COLO829 (cell line): ENCODE measurements around the gene SYNJ1.
"Not testable (repeated sequence)": the region's sequence is repeated elsewhere in the genome, so short reads cannot be mapped to it uniquely, and the experiment has no call there.

Experiments used
- DNase-seq: peaks from one replicate; pipeline ENCODE4 v3.0.0; 2012; ENCODE audit warnings: low spot score

Gene SYNJ1

DNA sequence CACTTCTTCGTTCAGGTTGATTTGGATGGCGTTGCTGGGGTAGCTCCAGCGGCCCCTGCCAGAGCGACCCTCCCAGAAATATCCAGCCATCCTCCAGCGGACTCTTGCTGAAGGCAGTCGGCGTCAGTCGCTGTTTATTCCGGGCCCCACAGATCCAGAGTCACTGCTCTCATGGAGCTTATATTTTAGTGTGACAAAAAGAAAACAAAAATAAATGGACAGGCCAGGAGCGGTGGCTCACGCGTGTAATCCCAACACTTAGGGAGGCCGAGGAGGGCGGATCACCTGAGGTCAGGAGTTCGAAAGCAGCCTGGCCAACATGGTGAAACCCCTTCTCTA is 114.8 kb downstream of the SYNJ1 start:
- DNase-seq = no peak

DNA sequence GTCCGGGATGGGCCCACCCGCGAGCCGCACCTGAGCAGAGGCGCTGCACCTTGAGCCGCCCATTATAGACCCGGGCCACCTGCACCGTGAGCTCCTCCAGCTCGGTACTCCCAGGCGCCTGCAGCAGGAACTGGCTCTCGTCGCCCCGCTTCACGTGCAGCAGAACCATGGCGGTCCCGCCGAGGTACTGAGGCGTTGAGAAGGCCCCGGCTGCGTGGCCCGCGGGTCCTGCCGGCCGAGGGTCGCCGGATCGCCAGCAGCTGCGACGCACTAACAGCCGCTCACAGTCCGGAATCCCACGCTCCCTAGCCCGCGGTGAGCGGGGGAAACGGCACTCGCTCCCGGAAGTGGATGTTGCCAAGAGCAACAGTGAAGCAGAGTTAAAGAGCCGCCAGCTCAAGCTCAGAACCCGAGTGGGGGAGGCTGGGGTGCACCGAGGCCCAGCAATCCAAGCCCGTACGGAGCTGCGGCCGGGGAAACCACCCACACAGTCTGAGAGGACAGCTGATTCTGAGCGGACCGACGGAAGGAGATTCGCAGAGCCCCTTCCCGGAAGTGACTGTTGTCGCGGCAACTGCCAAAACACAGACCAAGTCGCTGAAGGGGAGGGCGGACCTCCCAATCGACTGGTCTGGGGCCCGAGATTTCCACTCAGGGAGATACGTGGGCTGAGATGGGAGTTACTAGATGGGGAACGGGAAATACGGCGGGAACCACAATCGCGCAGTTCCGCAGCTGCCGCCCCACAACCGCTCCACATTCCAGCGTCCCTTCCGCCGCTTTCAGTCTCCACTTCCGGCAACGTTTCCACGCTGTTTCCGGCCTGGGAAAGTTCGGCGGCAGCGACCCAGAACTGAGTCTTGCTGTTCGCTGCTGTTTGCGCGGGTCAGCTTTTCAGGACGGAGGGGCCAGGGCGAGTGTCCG is 115.5 kb downstream of the SYNJ1 start, which contains the start of gene CFAP298:
Gene CFAP298, minus strand, starts transcription at position 303 of the 924 bp plus-strand sequence. Its CDS starts 134 bp downstream, at position 169.
- peak; percentile 87 for DNase-seq

DNA sequence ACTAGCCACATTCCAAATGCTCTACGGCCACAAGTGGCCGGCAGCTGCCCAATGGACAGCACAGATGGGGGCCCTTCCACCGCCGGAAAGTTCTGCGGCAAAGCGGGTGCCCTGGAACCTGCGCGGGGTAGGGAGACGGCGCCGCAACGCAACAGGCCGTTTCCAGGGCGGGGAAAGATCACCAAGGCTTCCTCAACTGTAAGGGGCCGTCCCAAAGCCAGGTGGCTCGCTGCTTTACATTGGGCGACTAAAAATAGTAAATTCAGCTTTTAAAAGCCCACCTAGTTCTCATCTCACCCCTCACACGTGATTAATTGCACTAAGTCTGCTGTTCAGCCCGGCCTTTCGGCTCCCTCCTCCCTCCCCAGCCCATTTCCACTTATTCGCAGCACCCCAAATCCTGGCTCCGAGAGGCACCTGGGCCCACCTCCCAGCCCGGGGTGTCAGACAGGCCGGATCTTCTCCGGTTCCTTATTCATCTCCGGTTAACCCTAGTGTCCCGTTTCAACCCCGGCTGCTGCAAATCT is 116.3 kb downstream of the SYNJ1 start:
- peak; percentile 25 for DNase-seq

DNA sequence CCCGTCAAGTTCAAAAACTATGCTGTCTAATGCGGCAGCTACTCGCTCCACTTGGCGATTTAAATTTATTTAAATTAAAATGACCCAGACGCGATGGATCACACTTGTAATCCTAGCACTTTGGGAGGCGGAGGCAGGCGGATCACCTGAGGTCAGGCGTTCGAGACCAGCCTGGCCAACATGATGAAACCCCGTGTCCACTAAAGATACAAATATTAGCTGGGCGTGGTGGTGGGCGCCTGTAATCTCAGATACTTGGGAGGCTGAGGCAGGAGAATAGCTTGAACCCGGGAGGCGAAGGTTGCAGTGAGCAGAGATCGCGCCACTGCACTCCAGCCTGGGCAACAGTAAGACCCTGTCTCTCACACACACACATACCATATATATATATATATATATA is 116.9 kb downstream of the SYNJ1 start:
- not testable (repeated sequence) for DNase-seq

DNA sequence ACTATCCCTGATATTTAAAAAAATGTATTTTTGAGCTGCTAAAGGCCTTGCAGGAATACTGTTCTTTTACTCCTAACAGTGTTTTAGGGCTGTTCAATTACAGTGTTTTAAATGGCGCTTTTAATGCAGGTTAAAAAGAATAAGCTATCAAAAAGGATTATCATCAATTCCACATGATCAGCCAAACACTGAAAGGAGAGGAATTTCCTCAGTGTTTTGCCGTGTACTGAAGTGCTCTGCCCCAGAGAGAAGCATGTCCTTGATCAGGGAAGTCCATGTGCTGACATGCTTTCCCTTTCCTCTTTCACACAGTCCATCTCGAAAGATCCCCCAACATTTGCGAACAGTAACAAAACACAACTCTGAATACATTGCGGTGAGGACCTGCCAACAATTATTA is 119.0 kb downstream of the SYNJ1 start:
- no peak for DNase-seq

DNA sequence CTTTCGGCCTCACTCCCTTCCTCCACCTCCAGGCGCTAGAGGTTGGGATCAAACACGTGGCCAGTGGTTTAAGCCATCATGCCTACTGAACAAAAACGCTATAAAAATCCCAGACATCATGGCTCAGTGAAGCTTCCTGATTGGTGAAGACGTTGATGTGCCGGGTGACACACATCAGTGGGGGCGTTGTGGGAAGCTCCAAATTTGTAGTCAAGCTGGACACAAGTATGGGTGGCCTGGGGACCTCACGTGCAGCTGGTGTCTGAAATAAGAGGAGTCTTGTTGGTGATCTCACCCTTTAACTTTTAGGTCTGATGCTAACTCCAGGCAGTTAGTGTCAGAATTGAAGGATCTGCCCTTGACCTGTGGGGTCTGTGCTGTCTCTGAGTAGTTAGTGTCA is 122.3 kb downstream of the SYNJ1 start:
- no peak for DNase-seq

DNA sequence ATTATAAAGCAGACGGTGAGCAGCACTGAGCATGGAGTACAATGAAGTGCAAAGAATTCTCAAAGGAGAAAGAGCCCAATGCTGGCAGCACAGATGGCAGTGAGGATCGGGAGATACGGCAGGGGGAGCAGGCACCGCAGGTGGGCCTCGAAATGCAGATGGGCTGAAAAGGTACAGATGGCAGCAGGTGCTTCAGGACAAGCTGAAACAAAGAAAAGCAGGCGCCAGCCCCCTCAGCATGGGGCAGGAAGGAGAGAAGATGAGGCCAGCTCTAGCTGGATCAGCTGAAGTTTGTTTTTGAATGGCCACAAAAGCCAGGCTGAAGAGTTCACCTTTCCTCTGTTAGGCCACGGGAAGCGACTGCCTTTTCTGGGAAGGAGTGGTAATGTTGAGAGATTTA is 123.3 kb downstream of the SYNJ1 start:
- no peak for DNase-seq

DNA sequence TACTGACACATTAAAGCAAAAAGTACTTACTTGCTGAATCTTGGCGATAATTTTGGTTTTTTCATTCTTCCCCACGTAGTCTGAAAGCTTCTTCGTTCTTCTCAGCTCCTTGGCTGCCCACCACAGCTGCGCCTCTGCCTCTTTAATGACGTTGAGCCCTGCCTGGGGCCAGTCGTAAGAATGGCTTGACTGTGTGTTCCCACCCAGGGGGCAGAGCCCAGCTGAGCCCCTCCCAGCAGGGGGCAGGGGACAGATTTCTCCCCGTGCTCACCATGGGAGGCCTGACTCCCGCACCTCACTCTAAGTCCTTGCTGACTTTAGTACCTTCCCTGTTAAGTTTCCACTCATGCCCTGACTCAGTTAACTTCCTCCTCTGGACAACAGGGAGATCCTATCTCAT is 124.7 kb downstream of the SYNJ1 start:
- DNase-seq = no peak

DNA sequence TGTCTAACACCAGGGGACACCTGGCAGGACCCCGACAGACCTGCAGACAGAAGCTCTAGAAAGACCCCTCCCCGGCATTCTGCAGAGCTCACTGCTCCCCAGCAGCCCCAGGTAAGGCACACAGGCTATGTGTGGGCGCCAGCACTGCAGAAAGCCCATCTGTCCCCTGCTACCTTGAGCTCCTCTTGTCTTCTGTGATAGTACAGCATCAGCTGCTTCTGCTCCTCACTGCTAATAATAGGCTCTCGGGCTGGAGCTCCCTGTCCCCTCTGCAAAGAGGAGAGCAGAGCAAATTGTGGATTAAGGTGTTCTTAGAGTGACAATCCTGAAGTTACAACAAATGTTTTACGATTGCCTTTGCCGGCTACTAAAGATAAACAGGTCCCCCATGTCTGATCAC is 125.7 kb downstream of the SYNJ1 start:
- DNase-seq = no peak

DNA sequence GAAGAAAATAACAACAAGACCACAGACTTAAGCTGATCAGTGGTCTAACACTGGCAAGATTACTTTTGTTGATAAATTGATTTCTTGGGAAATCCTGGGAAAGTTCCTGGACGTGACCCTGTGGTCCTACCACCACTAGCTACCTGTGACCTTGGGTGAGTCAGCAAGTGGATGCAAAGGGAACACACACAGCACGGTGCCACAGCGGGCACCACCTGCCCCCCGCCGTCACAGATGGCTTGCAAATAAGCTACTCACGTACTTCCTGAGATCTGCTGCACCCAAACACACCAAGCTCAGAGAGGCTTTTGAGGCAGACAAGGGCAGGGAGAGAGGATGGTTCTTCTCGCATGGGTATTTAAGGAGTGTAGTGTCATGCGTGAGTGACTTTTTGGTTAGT is 128.3 kb downstream of the SYNJ1 start:
- no peak for DNase-seq

DNA sequence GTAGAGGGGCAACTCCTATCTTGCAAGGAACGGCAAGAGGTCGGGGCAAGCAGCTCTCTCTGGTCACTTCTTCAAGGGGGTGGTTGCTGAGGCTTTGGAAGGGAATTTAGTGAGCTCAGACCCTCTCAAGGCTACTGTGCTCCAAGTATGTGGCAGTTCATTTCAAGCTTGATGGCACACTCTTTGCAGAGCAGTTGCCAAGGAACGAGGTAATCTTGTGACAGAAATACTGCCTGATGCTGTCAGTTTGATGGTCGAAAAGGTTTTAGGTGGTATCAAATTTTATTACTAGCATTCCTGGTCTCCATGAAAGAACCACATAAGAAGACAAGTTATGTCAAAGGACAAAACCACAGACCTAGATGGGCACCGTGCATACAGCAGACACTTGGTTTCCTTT is 128.7 kb downstream of the SYNJ1 start:
- no peak for DNase-seq

DNA sequence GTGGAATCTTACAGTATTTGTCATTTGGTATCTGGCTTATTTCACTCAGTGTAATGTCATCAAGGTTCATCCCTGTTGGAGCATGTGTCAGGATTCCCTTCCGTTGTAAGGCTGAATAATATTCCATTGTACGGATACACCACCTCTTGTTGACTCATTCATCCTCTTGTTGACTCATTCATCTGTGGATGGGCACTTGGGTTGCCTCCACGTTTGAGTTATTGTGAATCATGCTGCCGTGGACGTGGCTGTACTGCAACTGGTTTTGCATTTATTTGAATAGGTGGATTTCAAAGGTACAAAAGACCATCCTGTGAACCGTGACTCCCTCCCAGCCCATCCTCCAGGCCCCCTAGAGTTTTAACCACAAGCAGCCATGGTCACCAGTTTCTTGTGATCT is 130.6 kb downstream of the SYNJ1 start:
- peak; percentile 71 for DNase-seq

DNA sequence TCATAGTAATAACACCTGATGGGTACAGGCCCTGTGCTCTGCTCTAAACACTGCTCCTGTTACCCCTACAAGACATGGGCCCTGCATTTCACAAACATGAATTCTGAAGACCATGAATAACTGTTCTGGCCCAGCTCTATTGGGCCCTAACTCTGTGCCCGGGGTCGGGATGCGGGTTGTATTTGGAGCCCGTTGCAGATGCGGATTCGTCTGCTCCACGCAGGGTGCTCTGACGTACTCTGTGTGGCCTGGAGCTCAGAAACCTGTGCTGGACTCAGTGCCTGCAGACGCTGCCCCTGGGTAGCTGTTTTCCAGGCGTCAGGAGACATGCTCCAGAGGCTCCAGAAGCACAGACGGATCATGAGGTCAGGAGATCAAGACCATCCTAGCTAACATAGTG is 132.4 kb downstream of the SYNJ1 start:
- DNase-seq = no peak

DNA sequence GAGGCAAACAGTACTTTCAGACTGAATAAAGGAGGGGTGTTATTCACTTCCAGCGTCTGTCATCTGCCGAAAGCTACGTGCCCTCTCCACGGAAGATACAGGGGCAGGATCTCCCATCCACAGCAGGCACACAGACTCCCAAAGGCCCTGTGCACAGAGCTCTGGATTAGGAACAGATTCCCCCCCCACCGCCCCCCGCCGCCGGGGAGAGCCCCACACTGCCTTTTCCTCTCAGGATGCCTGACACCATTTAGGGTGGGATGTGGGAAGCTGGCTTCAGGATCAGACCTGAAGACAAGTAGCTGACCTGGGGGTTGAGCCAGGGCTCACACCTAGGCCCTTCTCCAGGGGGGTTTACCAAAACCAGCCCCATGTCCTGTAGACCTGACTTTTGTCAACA is 134.1 kb downstream of the SYNJ1 start:
- DNase-seq = no peak

DNA sequence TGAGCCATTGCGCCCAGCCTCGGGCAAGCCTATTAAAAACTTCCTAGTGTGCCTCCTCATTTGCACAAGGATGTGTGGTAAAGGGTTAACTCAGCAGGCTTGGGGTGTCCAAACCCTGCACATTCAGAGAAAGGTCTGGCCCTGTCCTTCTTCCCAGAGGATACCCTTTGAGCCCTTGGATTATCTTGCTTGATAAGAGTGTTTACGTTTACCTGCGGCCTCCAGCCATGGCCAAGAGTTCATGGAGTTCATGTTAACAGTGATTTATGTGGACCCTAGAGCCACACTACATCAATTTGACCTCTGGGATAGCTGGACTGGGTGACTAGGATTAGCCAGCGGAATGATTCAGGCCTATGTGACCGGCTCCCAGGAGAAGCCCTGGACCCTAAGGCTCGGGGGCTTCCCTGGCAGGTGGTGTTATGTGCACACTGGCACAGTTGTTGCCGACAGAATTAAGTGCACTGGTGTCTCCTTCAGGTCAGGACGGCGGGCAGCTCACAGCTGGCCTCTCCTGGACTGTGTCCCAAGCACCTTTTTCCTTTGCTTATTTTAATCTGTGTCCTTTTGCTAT is 134.8 kb downstream of the SYNJ1 start:
- DNase-seq = no peak

DNA sequence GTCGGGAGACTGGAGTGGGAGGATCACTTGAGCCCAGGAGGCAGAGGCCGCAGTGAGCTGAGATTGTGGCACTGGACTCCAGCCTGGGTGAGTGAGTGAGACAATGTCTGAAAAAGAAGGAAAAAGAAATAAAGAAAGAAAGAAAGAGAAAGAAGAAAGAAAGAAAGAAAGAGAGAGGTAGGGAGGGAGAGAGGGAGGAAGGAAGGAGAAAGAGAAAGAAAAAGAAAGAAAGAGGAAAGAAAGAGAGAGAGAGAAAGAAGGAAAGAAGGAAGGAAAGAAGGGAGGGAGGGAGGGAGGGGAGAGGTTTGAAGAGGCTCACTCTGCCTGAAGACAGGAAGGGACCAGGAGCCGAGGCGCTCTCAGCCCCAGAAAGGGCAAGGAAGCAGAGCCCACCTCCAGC is 137.7 kb downstream of the SYNJ1 start:
- no peak for DNase-seq

DNA sequence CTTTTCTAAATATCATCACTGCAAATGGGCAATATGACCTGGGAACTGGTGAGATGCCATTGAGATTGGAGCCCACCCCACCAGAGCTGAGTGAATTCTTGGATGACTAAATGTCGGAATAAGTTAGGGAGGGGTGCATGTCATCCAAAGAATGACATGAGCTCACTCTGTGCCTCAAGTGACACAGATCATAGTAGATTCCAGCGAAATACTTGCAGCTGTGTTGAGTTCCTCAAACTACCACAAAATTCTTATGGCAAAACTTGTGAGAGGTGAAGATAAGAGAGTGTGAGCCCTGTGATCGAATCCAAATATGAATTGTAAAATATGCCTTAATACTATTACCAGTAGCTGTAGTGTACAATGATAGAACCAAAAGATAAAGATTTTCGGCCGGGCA is 140.2 kb downstream of the SYNJ1 start:
- no peak for DNase-seq

DNA sequence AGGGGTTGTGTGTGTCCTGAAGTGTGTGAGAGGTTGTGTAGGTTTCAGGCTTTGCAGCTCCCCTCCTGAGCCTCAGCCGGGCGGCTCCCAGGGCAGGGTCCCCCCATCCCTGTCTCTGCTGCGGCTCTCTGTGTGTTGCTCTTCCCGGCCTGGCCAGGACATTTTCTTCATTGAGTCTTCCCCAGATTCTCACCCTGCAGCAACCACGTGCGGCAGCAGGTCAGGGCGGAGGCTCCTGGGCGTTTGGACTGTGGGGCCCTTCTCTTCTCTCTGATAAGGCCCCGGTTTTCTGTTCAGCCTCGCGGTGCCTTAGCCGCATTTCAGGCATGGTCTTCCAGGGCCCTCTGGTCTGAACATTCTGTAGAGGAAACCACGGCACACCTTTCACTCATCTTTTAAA is 140.7 kb downstream of the SYNJ1 start:
- no peak for DNase-seq

DNA sequence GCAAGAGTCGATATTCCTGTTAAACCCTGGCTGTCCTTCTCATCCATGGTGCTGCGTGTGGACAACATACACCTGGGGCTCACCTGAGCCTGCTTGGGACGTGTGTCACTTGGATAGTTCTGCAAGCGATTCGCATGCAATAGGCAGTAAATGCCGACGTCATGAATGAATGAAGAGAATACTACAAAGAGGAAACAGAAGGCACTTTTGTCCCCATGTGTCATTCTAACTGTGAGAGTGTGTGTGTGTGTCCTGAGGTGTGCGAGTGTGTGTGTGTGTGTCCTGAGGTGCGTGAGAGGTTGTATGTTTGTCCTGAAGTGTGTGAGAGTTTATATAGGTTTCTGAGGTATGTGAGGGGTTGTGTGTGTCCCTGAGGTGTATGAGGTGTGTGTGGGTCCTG is 141.8 kb downstream of the SYNJ1 start:
- no peak for DNase-seq

DNA sequence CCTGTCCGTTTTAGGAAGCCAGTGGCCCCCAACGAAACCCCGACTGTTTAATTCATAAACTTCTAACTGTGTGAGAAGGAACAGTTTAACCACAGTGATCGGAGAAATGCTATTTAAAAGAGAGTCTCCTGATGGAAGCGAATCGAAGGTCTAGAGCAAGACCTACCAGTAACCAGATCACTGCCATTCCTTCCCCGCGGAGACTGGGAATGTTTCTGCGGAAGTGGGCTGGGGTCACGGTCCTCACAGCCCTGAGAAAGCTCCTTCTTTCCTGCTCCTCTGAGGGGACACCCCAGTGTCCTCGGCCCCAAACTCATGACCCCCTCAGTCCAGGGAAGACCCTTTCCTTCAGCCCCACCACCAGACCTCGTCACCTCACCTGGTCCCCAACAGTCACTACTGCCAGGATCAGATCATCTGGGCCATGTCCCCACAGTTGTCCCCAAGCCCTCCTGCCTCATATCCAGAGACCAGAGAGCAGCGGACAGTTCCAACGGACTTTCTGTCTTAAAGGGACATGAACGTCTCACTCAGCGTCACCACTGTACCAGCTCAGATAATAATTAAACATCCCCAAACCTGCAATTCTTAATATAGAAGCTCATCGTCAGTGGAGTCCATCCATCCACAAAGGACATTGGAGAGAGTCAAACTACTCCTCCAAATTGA is 142.6 kb downstream of the SYNJ1 start, which contains the start of gene TCP10L:
Gene TCP10L, minus strand, starts transcription at position 482 of the 669 bp plus-strand sequence. CDS start 1,219 bp downstream, outside the sequence.
- DNase-seq = no peak

DNA sequence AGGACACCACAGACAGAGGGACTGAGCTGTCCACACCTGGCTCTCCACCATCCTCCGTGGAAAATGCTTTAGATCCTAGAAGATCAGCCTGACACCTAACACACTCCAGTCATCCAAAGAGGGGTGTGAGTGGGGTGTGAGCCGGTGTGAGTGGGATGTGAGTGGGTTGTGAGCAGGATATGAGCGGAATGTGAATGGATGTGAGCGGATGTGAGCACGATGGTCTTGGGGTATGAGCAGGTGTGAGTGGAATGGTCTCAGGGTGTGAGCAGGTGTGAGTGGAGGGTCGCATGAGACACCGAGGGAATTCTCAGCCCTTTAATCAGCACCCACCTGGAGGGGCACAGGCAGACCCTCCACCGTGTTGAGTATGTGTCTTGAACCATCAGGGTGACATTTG is 143.3 kb downstream of the SYNJ1 start:
- DNase-seq = no peak

DNA sequence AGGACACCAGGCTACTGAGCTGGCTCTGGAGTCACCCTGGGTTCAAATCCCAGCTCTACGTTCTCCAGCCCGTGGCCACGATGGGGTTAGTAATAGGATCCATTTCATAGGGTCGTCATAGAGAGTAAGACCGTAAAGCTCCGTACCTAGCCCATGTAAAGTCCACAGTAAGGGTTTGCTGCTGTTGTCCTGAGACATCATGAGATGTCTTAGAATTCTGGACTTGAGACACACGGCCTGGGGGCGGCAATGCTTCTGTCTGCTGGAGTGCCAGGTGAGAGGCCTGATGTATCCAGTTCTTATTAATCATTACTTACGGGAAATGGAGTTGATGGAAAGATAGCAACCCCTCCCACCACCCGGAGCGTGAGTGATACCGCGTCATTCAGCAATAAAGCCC is 146.1 kb downstream of the SYNJ1 start:
- no peak for DNase-seq

DNA sequence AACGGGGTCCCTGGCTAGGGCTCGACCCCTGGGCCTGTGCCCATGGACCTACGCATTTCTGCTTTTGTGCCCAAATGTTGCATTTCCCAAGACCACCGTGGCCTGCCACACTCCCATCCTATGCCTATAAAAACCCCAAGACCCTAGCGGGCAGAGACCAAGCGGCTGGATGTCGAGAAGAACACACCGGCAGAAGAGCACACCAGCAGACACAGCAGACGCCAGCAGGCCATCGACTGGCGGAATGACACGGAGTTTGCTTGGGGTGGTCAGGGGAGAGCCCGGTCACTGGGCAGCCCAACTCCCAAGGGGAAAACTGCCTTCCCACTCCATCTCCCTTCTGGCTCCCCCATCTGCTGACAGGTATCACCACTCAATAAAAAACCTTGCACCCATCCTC is 146.9 kb downstream of the SYNJ1 start:
- DNase-seq = no peak
